HG02970 (cell line): ENCODE measurements around the gene ZNF503.
"Not testable (repeated sequence)": the region's sequence is repeated elsewhere in the genome, so short reads cannot be mapped to it uniquely, and the experiment has no call there.

Experiments used
- ATAC-seq: cut with Tn5 transposase; IDR thresholded peaks from one replicate; pipeline ENCODE4 v1.9.1; 2021; ENCODE audit warnings: mild to moderate bottlenecking, moderate library complexity, moderate number of reproducible peaks; ENCODE audit not compliant: unreplicated experiment, low FRiP score

The ZNF503 gene

GRCh38 chr10:75395932-75396630, 5.5 kb downstream of the ZNF503 start:
- ATAC-seq = no peak

GRCh38 chr10:75395066-75395931, 6.3 kb downstream of the ZNF503 start:
- no peak for ATAC-seq

DNA sequence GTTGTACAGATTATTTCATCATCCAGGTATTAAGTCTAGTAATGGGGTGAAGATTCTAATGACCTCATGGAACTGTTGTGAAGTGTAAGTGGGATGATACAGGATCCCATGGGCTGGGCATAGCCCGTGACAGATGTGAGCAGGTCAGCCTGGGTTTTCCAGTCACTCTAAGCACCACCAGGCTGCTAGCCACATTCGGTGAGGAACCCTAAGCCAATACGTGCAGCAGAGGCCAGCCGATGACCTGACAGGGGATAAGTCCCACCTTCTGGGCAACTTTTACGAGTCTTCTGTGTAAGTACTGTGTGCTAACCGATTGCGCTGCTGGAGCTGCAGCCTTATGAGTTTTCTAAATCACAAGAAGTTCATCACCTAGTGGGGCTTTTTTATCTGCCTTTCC, 7.3 kb downstream of the ZNF503 start:
- ATAC-seq = no peak

DNA sequence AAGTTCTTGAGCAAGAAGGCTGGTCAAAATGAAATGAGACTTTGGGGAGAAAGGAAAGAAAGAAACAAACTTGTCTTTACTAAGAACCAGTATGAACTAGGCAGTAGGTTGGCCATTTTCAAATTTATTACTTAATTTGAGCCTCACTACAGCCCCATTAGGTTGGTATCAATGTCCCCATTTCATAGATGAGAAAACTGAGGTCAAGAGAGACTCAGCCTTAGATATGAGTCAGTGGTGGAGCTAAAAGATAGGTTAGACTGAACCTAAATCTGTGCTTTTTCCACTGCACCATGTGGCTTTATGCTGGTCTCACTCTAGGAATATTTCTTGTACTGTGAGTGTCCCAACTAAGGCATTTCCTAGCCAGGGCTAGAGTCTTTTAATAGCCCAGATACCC, 8.8 kb downstream of the ZNF503 start:
- no peak for ATAC-seq

- ATAC-seq = no peak
Observed at GRCh38 chr10:75392271-75392670, 9.3 kb downstream of the ZNF503 start.

GRCh38 chr10:75390178-75390577, 11.4 kb downstream of the ZNF503 start:
- no peak for ATAC-seq

DNA sequence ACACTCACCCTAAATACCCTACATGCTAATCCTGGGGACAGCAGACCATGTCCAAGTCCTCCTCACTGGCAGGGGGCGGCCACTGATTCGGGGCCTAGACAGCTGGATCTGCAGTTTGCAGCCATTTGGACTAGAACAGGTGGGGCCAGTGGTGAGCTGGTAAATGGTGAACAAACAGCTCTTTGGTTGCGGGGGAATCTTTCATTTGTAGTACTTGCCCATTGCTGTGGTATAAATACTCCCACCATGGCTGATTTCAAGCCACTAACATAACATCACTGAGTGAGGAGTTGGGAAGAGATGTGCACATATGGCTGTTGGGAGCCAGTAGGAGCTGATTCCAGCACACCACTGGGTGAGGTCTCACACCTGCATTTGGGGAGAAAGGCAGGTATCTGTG, 13.5 kb downstream of the ZNF503 start:
- no peak for ATAC-seq

GRCh38 chr10:75386128-75386527, 15.4 kb downstream of the ZNF503 start:
- ATAC-seq = no peak

DNA sequence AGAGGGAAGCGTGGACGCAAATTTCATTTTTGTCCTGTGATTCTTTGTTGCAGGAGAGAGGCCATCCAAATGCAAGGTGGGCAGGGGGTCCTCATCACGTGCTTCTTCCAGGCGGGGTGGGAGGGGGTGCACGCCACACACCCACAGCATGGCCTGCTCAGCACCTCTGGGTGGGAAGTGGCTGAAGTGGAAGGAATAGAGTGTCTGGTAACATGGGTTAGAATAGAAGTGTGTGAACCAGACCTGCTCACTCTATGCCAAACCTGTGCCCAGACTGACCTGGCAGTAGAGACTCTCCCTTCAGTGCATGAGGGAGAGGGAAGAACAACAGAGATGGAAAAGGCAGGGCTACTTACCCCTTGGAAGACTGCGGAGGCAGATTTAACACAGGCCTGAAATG, 21.7 kb downstream of the ZNF503 start:
- no peak for ATAC-seq

DNA sequence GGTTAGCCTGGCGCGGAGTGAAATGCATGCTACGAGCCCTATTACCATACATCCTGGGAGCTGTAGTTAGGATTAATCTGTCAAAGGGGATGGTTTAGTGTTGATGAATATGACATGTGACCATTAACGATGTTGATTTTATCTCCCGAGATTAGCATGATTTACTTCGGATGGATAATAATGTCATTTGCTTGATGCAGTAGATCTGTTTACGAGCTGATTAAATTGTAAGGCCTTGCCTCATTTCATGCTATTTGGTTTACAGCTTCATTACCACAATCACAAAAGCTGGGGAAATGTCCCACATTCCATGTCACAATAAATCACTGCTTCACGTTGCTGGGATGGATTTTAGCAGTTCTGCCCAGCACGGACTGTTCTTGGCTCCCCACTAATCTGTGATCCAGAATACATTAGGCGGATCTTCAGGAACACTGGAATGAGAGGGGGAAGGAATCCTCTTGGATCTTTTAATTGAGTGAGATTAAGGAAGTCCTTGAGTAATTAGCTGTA, 22.3 kb downstream of the ZNF503 start:
- ATAC-seq = no peak

- ATAC-seq = no peak
Observed at GRCh38 chr10:75378379-75378778, 23.2 kb downstream of the ZNF503 start.

DNA sequence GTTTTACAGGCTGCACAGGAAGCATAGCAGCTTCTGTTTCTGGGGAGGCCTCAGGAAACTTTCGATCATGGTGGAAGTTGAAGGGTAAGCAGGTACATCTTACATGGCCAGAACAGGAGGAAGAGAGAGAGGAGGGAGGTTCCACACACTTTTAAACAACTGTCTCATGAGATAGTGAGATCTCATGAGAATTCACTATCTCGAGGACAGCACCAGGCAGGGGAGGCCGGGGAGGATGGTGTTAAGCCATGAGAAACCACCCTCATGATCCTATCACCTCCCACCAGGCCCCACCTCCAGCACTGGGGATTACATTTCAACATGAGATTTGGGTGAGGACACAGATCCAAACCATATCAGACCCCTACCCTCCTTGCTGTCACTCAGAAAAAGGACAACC, 23.7 kb downstream of the ZNF503 start:
- ATAC-seq = no peak

DNA sequence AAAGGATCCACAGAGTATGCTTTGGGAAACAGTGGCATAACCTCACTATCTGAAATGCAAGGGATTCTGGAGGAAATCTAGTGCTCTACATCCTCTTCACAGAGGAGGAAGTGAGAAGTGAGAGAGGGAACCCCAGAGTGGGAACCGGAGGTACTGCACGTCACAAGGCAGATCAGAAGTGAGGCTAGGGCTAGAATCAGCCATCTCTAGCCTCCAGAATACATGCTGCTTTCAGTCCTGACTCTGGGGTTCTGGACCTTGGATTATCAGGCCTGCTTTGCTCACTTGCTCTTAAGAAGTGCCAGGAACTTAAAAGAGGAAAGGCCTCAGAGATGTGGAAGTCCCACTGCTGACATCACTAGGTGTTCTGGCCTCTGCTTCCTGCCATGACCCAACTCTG, 25.7 kb downstream of the ZNF503 start:
- ATAC-seq = no peak

GRCh38 chr10:75371010-75371409, 30.6 kb downstream of the ZNF503 start:
- no peak for ATAC-seq

- not testable (repeated sequence) for ATAC-seq
Observed at GRCh38 chr10:75369838-75370237, 31.7 kb downstream of the ZNF503 start.

DNA sequence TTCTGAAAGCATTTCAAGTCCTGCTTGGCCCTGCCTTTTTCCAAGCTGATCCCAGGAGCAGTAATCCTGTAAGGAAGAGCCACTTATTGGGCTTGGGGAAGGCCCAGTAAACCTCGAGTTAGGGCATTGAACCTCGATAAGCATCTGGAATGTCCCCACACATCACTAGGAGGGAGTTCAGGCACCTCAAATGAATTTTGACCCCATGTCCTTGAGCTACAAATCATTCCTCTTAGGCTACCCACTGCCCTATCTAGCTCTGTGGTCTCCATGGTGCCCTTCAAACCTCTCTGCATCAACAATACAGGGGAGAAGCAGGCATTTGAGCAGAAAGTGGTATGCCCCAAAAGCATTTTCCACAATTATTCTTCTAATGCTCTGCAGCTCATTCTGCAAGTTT, 33.7 kb downstream of the ZNF503 start:
- ATAC-seq = no peak

DNA sequence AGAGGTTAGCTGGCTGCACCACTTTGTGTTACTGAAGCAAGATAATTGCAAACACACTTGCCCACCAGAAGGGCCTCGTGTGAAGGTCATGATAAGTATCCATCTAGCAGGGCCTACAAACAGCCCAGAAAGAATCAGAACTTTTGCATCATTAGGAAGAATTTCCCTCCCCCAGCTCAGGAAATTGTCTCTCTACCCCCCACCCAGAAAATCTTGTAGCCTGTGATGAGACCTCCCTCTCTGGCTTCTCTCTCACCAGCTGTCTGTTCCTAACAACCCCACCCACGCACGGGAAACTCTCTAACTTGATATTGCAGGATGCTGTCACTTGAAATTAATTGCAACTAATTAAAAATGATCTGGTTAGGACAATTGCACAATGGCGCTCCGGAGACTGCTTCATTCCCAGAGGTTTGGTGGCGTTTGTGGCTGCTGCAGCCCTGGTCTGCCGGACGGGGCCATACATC, 34.5 kb downstream of the ZNF503 start:
- no peak for ATAC-seq

GRCh38 chr10:75363431-75363830, 38.1 kb downstream of the ZNF503 start:
- no peak for ATAC-seq

GRCh38 chr10:75359876-75360275, 41.7 kb downstream of the ZNF503 start:
- not testable (repeated sequence) for ATAC-seq

- ATAC-seq = no peak
Observed at GRCh38 chr10:75358835-75359421, 42.6 kb downstream of the ZNF503 start.

DNA sequence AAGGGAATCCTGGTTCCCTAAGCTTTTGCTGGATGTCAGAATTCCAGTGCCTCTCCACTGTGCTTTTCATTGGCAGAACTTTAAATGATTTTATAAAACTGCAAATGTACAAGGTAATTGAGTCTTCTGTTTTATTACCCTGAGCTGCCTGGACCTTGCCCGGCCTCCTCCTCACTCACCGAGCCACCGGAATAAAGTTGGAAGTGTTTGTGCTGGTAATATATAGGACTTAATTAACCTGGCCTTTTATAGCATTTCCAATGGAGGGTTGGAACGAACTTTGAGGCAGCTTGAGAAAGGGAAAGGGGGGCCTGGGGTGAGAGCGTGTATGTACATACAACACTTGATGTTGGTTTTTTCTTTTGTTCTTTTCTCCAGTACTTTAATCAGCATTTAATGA, 43.4 kb downstream of the ZNF503 start:
- ATAC-seq = no peak
